Measurements from ENCODE around the gene NCAN.
"Not testable (repeated sequence)": the region's sequence is repeated elsewhere in the genome, so short reads cannot be mapped to it uniquely, and the experiment has no call there.

The NCAN gene

GRCh38 chr19:19212916-19213315 is 1.2 kb downstream of the NCAN start:
- Histone ChIP-seq H3K9ac (ENCODE audit: low read depth in 1 of 2, low read length in 2 of 2) (no peak overlapping the region), H3K4me1 (ENCODE audit: control insufficient read depth in 2 of 2, insufficient read depth in 2 of 2, low read length in 2 of 2) (no peaks in the 10 kb centered on the region), H3K36me3 (ENCODE audit: control insufficient read depth in 2 of 2, insufficient read depth in 2 of 2, low read length in 2 of 2) (no peaks in the 10 kb centered on the region), H3K27ac (ENCODE audit: low read depth in 2 of 2, low read length in 2 of 2) (no peak overlapping the region), H3K4me3 (ENCODE audit: low read length in 2 of 2) (no peak overlapping the region), H3K27me3 (ENCODE audit: control insufficient read depth in 2 of 2, insufficient read depth in 2 of 2, low read length in 2 of 2) (peaks cover 19 to 29% of the 10 kb centered on the region in 2 donors), H3K9me3 (ENCODE audit: control insufficient read depth in 2 of 2, low read length in 2 of 2) (peaks cover 0 to under 1% of the 10 kb centered on the region in 2 donors)

- H3K27me3 ChIP-seq (ENCODE audit: control insufficient read depth in 2 of 2, insufficient read depth in 2 of 2, low read length in 2 of 2) = peaks cover 19 to 29% of the 10 kb centered on the region in 2 donors
- H3K4me1 ChIP-seq (ENCODE audit: control insufficient read depth in 2 of 2, insufficient read depth in 2 of 2, low read length in 2 of 2) = no peaks in the 10 kb centered on the region
- no peak overlapping the region for H3K27ac ChIP-seq (ENCODE audit: low read depth in 2 of 2, low read length in 2 of 2)
- H3K9ac ChIP-seq (ENCODE audit: low read depth in 1 of 2, low read length in 2 of 2) = no peak overlapping the region
- H3K36me3 ChIP-seq (ENCODE audit: control insufficient read depth in 2 of 2, insufficient read depth in 2 of 2, low read length in 2 of 2) = no peaks in the 10 kb centered on the region
- H3K4me3 ChIP-seq (ENCODE audit: low read length in 2 of 2) = no peak overlapping the region
- H3K9me3 ChIP-seq (ENCODE audit: control insufficient read depth in 2 of 2, low read length in 2 of 2) = no peaks in the 10 kb centered on the region
Observed at GRCh38 chr19:19213426-19214158, 1.8 kb downstream of the NCAN start.

- Histone ChIP-seq H3K27me3 (ENCODE audit: control insufficient read depth in 2 of 2, insufficient read depth in 2 of 2, low read length in 2 of 2) (peaks cover 19 to 29% of the 10 kb centered on the region in 2 donors), H3K4me1 (ENCODE audit: control insufficient read depth in 2 of 2, insufficient read depth in 2 of 2, low read length in 2 of 2) (no peaks in the 10 kb centered on the region), H3K4me3 (ENCODE audit: low read length in 2 of 2) (no peak overlapping the region), H3K36me3 (ENCODE audit: control insufficient read depth in 2 of 2, insufficient read depth in 2 of 2, low read length in 2 of 2) (no peaks in the 10 kb centered on the region), H3K27ac (ENCODE audit: low read depth in 2 of 2, low read length in 2 of 2) (no peak overlapping the region), H3K9ac (ENCODE audit: low read depth in 1 of 2, low read length in 2 of 2) (no peak overlapping the region), H3K9me3 (ENCODE audit: control insufficient read depth in 2 of 2, low read length in 2 of 2) (no peaks in the 10 kb centered on the region)
Observed at GRCh38 chr19:19214159-19214490, 2.4 kb downstream of the NCAN start.

GRCh38 chr19:19214892-19215291 is 3.1 kb downstream of the NCAN start:
- peaks cover 19 to 29% of the 10 kb centered on the region in 2 donors for H3K27me3 ChIP-seq (ENCODE audit: control insufficient read depth in 2 of 2, insufficient read depth in 2 of 2, low read length in 2 of 2)
- H3K9ac ChIP-seq (ENCODE audit: low read depth in 1 of 2, low read length in 2 of 2) = no peak overlapping the region
- no peaks in the 10 kb centered on the region for H3K36me3 ChIP-seq (ENCODE audit: control insufficient read depth in 2 of 2, insufficient read depth in 2 of 2, low read length in 2 of 2)
- no peak overlapping the region for H3K4me3 ChIP-seq (ENCODE audit: low read length in 2 of 2)
- H3K27ac ChIP-seq (ENCODE audit: low read depth in 2 of 2, low read length in 2 of 2) = no peak overlapping the region
- no peaks in the 10 kb centered on the region for H3K4me1 ChIP-seq (ENCODE audit: control insufficient read depth in 2 of 2, insufficient read depth in 2 of 2, low read length in 2 of 2)
- no peaks in the 10 kb centered on the region for H3K9me3 ChIP-seq (ENCODE audit: control insufficient read depth in 2 of 2, low read length in 2 of 2)

GRCh38 chr19:19215792-19216191 is 4.0 kb downstream of the NCAN start:
- Histone ChIP-seq H3K4me3 (ENCODE audit: low read length in 2 of 2) (no peak overlapping the region), H3K4me1 (ENCODE audit: control insufficient read depth in 2 of 2, insufficient read depth in 2 of 2, low read length in 2 of 2) (no peaks in the 10 kb centered on the region), H3K9me3 (ENCODE audit: control insufficient read depth in 2 of 2, low read length in 2 of 2) (no peaks in the 10 kb centered on the region), H3K9ac (ENCODE audit: low read depth in 1 of 2, low read length in 2 of 2) (no peak overlapping the region), H3K36me3 (ENCODE audit: control insufficient read depth in 2 of 2, insufficient read depth in 2 of 2, low read length in 2 of 2) (no peaks in the 10 kb centered on the region), H3K27ac (ENCODE audit: low read depth in 2 of 2, low read length in 2 of 2) (no peak overlapping the region), H3K27me3 (ENCODE audit: control insufficient read depth in 2 of 2, insufficient read depth in 2 of 2, low read length in 2 of 2) (peaks cover 19 to 29% of the 10 kb centered on the region in 2 donors)

- no peaks in the 10 kb centered on the region for H3K4me1 ChIP-seq (ENCODE audit: control insufficient read depth in 2 of 2, insufficient read depth in 2 of 2, low read length in 2 of 2)
- H3K9me3 ChIP-seq (ENCODE audit: control insufficient read depth in 2 of 2, low read length in 2 of 2) = no peaks in the 10 kb centered on the region
- peaks cover 12 to 24% of the 10 kb centered on the region in 2 donors for H3K27me3 ChIP-seq (ENCODE audit: control insufficient read depth in 2 of 2, insufficient read depth in 2 of 2, low read length in 2 of 2)
- H3K27ac ChIP-seq (ENCODE audit: low read depth in 2 of 2, low read length in 2 of 2) = no peak overlapping the region
- no peak overlapping the region for H3K4me3 ChIP-seq (ENCODE audit: low read length in 2 of 2)
- no peak overlapping the region for H3K9ac ChIP-seq (ENCODE audit: low read depth in 1 of 2, low read length in 2 of 2)
- no peaks in the 10 kb centered on the region for H3K36me3 ChIP-seq (ENCODE audit: control insufficient read depth in 2 of 2, insufficient read depth in 2 of 2, low read length in 2 of 2)
Observed at GRCh38 chr19:19217099-19217498, 5.3 kb downstream of the NCAN start.

GRCh38 chr19:19218911-19219310 is 7.2 kb downstream of the NCAN start:
- no peaks in the 10 kb centered on the region for H3K4me1 ChIP-seq (ENCODE audit: control insufficient read depth in 2 of 2, insufficient read depth in 2 of 2, low read length in 2 of 2)
- no peak overlapping the region for H3K27ac ChIP-seq (ENCODE audit: low read depth in 2 of 2, low read length in 2 of 2)

GRCh38 chr19:19221000-19221399 is 9.2 kb downstream of the NCAN start:
- H3K4me3 ChIP-seq (ENCODE audit: low read length in 2 of 2); H3K36me3 ChIP-seq (ENCODE audit: control insufficient read depth in 2 of 2, insufficient read depth in 2 of 2, low read length in 2 of 2); H3K27ac ChIP-seq (ENCODE audit: low read depth in 2 of 2, low read length in 2 of 2); H3K9me3 ChIP-seq (ENCODE audit: control insufficient read depth in 2 of 2, low read length in 2 of 2); H3K4me1 ChIP-seq (ENCODE audit: control insufficient read depth in 2 of 2, insufficient read depth in 2 of 2, low read length in 2 of 2); H3K9ac ChIP-seq (ENCODE audit: low read depth in 1 of 2, low read length in 2 of 2): not testable (repeated sequence)
- H3K27me3 ChIP-seq (ENCODE audit: control insufficient read depth in 2 of 2, insufficient read depth in 2 of 2, low read length in 2 of 2) = peaks cover 6 to 11% of the 10 kb centered on the region in 2 donors

More at GRCh38 chr19:19218911-19219310, 7.2 kb downstream of the NCAN start:
- Histone ChIP-seq H3K4me3 (ENCODE audit: low read length in 2 of 2) (no peak overlapping the region), H3K9ac (ENCODE audit: low read depth in 1 of 2, low read length in 2 of 2) (no peak overlapping the region), H3K36me3 (ENCODE audit: control insufficient read depth in 2 of 2, insufficient read depth in 2 of 2, low read length in 2 of 2) (no peaks in the 10 kb centered on the region), H3K9me3 (ENCODE audit: control insufficient read depth in 2 of 2, low read length in 2 of 2) (no peaks in the 10 kb centered on the region), H3K27me3 (ENCODE audit: control insufficient read depth in 2 of 2, insufficient read depth in 2 of 2, low read length in 2 of 2) (peaks cover 6 to 13% of the 10 kb centered on the region in 2 donors)

- H3K36me3 ChIP-seq (ENCODE audit: control insufficient read depth in 2 of 2, insufficient read depth in 2 of 2, low read length in 2 of 2) = no peaks in the 10 kb centered on the region
- no peaks in the 10 kb centered on the region for H3K9me3 ChIP-seq (ENCODE audit: control insufficient read depth in 2 of 2, low read length in 2 of 2)
- H3K27ac ChIP-seq (ENCODE audit: low read depth in 2 of 2, low read length in 2 of 2) = no peak overlapping the region
- peaks cover 0 to 4% of the 10 kb centered on the region in 2 donors for H3K4me1 ChIP-seq (ENCODE audit: control insufficient read depth in 2 of 2, insufficient read depth in 2 of 2, low read length in 2 of 2)
- no peak overlapping the region for H3K9ac ChIP-seq (ENCODE audit: low read depth in 1 of 2, low read length in 2 of 2)
- peaks cover 6 to 14% of the 10 kb centered on the region in 2 donors for H3K27me3 ChIP-seq (ENCODE audit: control insufficient read depth in 2 of 2, insufficient read depth in 2 of 2, low read length in 2 of 2)
- H3K4me3 ChIP-seq (ENCODE audit: low read length in 2 of 2) = no peak overlapping the region
Observed at GRCh38 chr19:19223060-19223459, 11.3 kb downstream of the NCAN start.

GRCh38 chr19:19223636-19224035 is 11.9 kb downstream of the NCAN start:
- H3K27me3 ChIP-seq (ENCODE audit: control insufficient read depth in 2 of 2, insufficient read depth in 2 of 2, low read length in 2 of 2) = peaks cover 6 to 14% of the 10 kb centered on the region in 2 donors
- no peak overlapping the region for H3K27ac ChIP-seq (ENCODE audit: low read depth in 2 of 2, low read length in 2 of 2)
- H3K4me3 ChIP-seq (ENCODE audit: low read length in 2 of 2) = no peak overlapping the region
- no peaks in the 10 kb centered on the region for H3K9me3 ChIP-seq (ENCODE audit: control insufficient read depth in 2 of 2, low read length in 2 of 2)
- peaks cover 0 to 4% of the 10 kb centered on the region in 2 donors for H3K4me1 ChIP-seq (ENCODE audit: control insufficient read depth in 2 of 2, insufficient read depth in 2 of 2, low read length in 2 of 2)
- H3K9ac ChIP-seq (ENCODE audit: low read depth in 1 of 2, low read length in 2 of 2) = no peak overlapping the region
- no peaks in the 10 kb centered on the region for H3K36me3 ChIP-seq (ENCODE audit: control insufficient read depth in 2 of 2, insufficient read depth in 2 of 2, low read length in 2 of 2)

All from mucosa of rectum (tissue), 2 donors.